ENCODE measurements around the gene ZNF124. TPM values are rescaled to one million over a fixed set of nuclear protein-coding genes. Genes with fewer than 3 reads are reported as not detected.
"Not testable (repeated sequence)": the region's sequence is repeated elsewhere in the genome, so short reads cannot be mapped to it uniquely, and the experiment has no call there.

ZNF124 gene
- total and polyA plus RNA-seq, 9 donors = 4.2 to 57.6 (median 6.7) TPM

DNA sequence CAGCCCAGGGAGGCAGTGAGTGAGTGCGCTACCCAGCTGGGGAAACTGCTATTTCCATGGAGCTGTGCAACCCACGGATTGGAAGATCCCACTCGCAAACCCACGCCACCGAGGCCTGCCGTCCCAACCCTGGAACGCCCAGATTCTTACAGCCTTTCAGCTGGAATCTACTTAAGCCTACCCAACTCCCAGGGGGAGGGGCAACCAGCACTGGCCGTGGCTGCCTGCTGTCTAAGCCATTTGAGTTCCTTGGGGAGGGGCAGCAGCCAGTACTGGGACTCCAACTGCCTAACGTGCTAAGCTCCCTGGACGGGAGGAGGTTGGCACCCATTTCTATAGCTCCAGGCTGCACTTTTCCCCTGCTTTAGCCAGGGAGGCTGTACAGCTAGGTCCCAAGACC lies 40.6 kb downstream of the ZNF124 start:
- no peaks in the 10 kb centered on the region for H3K27me3 ChIP-seq (ENCODE audit: control insufficient read depth, insufficient read depth, low read length)
- H3K9me3 ChIP-seq (replicated peaks; ENCODE audit: control insufficient read depth, low read depth, low read length) = peaks cover 41% of the 10 kb centered on the region
- WGBS (ENCODE audit: insufficient coverage) = 98% methylated on average over 9 of the region's 10 CpGs

DNA sequence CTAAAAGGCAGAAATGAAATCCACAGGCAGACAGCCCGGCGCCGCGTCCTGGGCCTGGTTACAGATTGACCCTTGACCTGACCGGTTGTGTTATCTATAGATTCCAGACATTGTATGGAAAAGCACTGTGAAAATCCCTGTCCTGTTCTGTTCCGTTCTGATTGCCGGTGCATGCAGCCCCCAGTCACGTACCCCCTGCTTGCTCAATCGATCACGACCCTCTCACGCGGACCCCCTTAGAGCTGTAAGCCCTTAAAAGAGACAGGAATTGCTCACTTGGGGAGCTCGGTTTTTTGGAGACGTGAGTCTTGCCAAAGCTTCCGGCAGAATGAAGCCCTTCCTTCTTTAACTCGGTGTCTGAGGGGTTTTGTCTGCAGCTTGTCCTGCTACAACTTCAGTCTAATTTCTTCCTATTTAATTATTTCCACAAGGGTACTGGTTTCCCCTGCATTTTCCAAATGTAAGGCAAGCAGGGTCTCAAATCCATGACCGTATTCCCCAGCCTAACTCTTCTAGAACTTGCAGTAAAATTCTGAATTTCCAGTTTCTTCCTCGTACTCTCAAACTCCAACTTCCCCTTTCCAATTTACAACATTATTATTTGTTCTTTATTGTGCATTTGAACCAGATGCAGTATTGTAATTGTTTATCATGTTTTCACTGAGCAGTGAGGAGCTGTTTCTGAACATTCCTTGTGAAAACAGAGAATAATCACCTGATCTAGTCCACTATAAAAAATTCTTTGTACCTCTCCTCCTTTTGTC lies 44.1 kb downstream of the ZNF124 start:
- not testable (repeated sequence) for H3K36me3 ChIP-seq (ENCODE audit: control insufficient read depth, insufficient read depth, low read length); H3K27me3 ChIP-seq (ENCODE audit: control insufficient read depth, insufficient read depth, low read length); H3K27ac ChIP-seq (ENCODE audit: low read length); H3K4me1 ChIP-seq (ENCODE audit: control insufficient read depth, insufficient read depth, low read length); H3K4me3 ChIP-seq (ENCODE audit: low read length); DNase-seq
- H3K9me3 ChIP-seq (replicated peaks; ENCODE audit: control insufficient read depth, low read depth, low read length) = peaks cover 17% of the 10 kb centered on the region
- WGBS (ENCODE audit: insufficient coverage) = 16% methylated on average over 5 of the region's 18 CpGs

More for the DNA sequence above, 40.6 kb downstream of the ZNF124 start:
- no peak overlapping the region for H3K4me3 ChIP-seq (ENCODE audit: low read length)
- no peaks in the 10 kb centered on the region for H3K4me1 ChIP-seq (ENCODE audit: control insufficient read depth, insufficient read depth, low read length)
- no peak for DNase-seq
- H3K27ac ChIP-seq (ENCODE audit: low read length) = no peak overlapping the region
- H3K36me3 ChIP-seq (ENCODE audit: control insufficient read depth, insufficient read depth, low read length) = peaks cover 6% of the 10 kb centered on the region

- H3K9me3 ChIP-seq (replicated peaks; ENCODE audit: control insufficient read depth, low read depth, low read length); H3K4me1 ChIP-seq (ENCODE audit: control insufficient read depth, insufficient read depth, low read length); H3K27me3 ChIP-seq (ENCODE audit: control insufficient read depth, insufficient read depth, low read length); H3K4me3 ChIP-seq (ENCODE audit: low read length); H3K36me3 ChIP-seq (ENCODE audit: control insufficient read depth, insufficient read depth, low read length); H3K27ac ChIP-seq (ENCODE audit: low read length); DNase-seq: not testable (repeated sequence)
- no CpG with 5 or more reads among the region's 46 CpGs for WGBS (ENCODE audit: insufficient coverage)
Observed at GRCh38 chr1:247126601-247127000, 45.2 kb downstream of the ZNF124 start.

GRCh38 chr1:247126166-247126565 lies 45.7 kb downstream of the ZNF124 start:
- not testable (repeated sequence) for H3K9me3 ChIP-seq (replicated peaks; ENCODE audit: control insufficient read depth, low read depth, low read length); H3K4me3 ChIP-seq (ENCODE audit: low read length); H3K27me3 ChIP-seq (ENCODE audit: control insufficient read depth, insufficient read depth, low read length); H3K27ac ChIP-seq (ENCODE audit: low read length); DNase-seq; H3K36me3 ChIP-seq (ENCODE audit: control insufficient read depth, insufficient read depth, low read length); H3K4me1 ChIP-seq (ENCODE audit: control insufficient read depth, insufficient read depth, low read length)
- no CpG with 5 or more reads among the region's 25 CpGs for WGBS (ENCODE audit: insufficient coverage)

- H3K27me3 ChIP-seq (ENCODE audit: control insufficient read depth, insufficient read depth, low read length) = no peaks in the 10 kb centered on the region
- H3K4me3 ChIP-seq (ENCODE audit: low read length) = no peak overlapping the region
- H3K36me3 ChIP-seq (ENCODE audit: control insufficient read depth, insufficient read depth, low read length) = no peaks in the 10 kb centered on the region
- H3K4me1 ChIP-seq (ENCODE audit: control insufficient read depth, insufficient read depth, low read length) = no peaks in the 10 kb centered on the region
- H3K9me3 ChIP-seq (replicated peaks; ENCODE audit: control insufficient read depth, low read depth, low read length) = no peaks in the 10 kb centered on the region
- no peak overlapping the region for H3K27ac ChIP-seq (ENCODE audit: low read length)
- DNase-seq = no peak
- WGBS (ENCODE audit: insufficient coverage) = 60% methylated on average over 1 of the region's 6 CpGs
Observed at GRCh38 chr1:247121382-247121781, 50.4 kb downstream of the ZNF124 start.

DNA sequence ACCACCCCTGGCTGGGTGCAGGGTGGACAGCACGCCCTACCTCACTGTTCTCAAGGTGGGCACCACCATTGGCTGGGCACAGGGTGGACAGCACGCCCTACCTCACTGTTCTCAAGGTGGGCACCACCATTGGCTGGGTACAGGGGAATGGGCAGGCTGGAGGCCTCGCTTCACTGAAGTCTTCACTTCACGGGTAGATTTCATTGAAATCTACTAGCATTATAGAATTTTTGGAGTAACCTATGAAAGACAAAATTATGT lies 51.5 kb downstream of the ZNF124 start:
- not testable (repeated sequence) for H3K9me3 ChIP-seq (replicated peaks; ENCODE audit: control insufficient read depth, low read depth, low read length); H3K27ac ChIP-seq (ENCODE audit: low read length); DNase-seq; H3K4me1 ChIP-seq (ENCODE audit: control insufficient read depth, insufficient read depth, low read length); H3K27me3 ChIP-seq (ENCODE audit: control insufficient read depth, insufficient read depth, low read length); H3K4me3 ChIP-seq (ENCODE audit: low read length); H3K36me3 ChIP-seq (ENCODE audit: control insufficient read depth, insufficient read depth, low read length)
- 100% methylated on average over 3 of the region's 4 CpGs for WGBS (ENCODE audit: insufficient coverage)

- H3K4me1 ChIP-seq (ENCODE audit: control insufficient read depth, insufficient read depth, low read length) = no peaks in the 10 kb centered on the region
Observed at GRCh38 chr1:247119600-247120407, 52.0 kb downstream of the ZNF124 start.

GRCh38 chr1:247118946-247119446 lies 52.8 kb downstream of the ZNF124 start:
- Histone ChIP-seq H3K4me3 (ENCODE audit: low read length) (no peak overlapping the region), H3K27ac (ENCODE audit: low read length) (no peak overlapping the region), H3K36me3 (ENCODE audit: control insufficient read depth, insufficient read depth, low read length) (no peaks in the 10 kb centered on the region), H3K9me3 (replicated peaks; ENCODE audit: control insufficient read depth, low read depth, low read length) (no peaks in the 10 kb centered on the region), H3K4me1 (ENCODE audit: control insufficient read depth, insufficient read depth, low read length) (no peaks in the 10 kb centered on the region), H3K27me3 (ENCODE audit: control insufficient read depth, insufficient read depth, low read length) (no peaks in the 10 kb centered on the region)
- DNase-seq = peak; percentile 27
- WGBS (ENCODE audit: insufficient coverage) = 73% methylated on average over 9 of the region's 11 CpGs

More at GRCh38 chr1:247119600-247120407, 52.0 kb downstream of the ZNF124 start:
- DNase-seq = no peak
- no peak overlapping the region for H3K27ac ChIP-seq (ENCODE audit: low read length)
- H3K4me3 ChIP-seq (ENCODE audit: low read length) = no peak overlapping the region
- no peaks in the 10 kb centered on the region for H3K27me3 ChIP-seq (ENCODE audit: control insufficient read depth, insufficient read depth, low read length)
- H3K9me3 ChIP-seq (replicated peaks; ENCODE audit: control insufficient read depth, low read depth, low read length) = no peaks in the 10 kb centered on the region
- H3K36me3 ChIP-seq (ENCODE audit: control insufficient read depth, insufficient read depth, low read length) = no peaks in the 10 kb centered on the region
- 93% methylated on average over 17 of the region's 22 CpGs for WGBS (ENCODE audit: insufficient coverage)

DNA sequence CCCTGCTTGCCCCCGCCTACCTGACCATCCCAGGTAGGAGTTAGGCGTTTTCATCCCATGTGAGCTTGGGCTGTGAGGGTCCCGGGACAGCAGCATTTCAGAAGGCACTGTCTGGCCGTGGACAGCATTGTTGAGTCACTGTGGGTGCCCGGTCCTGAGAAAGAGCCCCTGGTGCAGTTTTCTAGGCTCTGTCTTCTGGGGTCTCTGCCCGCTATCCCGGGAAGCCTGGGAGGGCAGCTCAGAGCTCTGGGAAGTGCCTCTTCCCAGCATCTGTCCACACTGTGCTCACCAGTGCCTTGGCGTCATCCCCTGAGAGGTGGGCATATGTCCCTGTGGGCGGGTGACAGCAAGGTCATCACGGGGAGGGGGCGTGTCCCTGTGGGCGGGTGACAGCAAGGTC lies 56.3 kb downstream of the ZNF124 start:
- no peaks in the 10 kb centered on the region for H3K36me3 ChIP-seq (ENCODE audit: control insufficient read depth, insufficient read depth, low read length)
- DNase-seq = no peak
- peaks cover 11% of the 10 kb centered on the region for H3K4me1 ChIP-seq (ENCODE audit: control insufficient read depth, insufficient read depth, low read length)
- H3K9me3 ChIP-seq (replicated peaks; ENCODE audit: control insufficient read depth, low read depth, low read length) = no peaks in the 10 kb centered on the region
- no peak overlapping the region for H3K27ac ChIP-seq (ENCODE audit: low read length)
- peaks cover 6% of the 10 kb centered on the region for H3K27me3 ChIP-seq (ENCODE audit: control insufficient read depth, insufficient read depth, low read length)
- H3K4me3 ChIP-seq (ENCODE audit: low read length) = no peak overlapping the region
- WGBS (ENCODE audit: insufficient coverage) = 86% methylated on average over 7 of the region's 12 CpGs

DNA sequence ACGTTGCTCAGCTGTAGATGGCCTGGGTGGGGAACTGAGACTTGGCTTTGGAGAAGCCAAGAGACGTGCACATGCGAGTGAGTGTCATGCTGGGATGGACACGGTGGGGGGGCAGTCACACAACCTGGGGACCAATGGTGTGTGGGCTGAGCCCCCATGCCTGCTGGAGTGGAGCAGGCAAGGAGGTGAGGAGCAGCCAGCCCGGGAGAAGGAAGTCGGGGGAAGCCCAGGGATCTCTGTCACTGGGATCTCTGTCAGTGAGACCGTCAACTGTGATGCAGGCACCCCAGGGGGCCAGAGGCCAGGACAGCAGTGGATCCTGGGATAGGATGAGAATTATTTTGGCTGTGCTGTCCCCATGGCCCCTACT lies 56.7 kb downstream of the ZNF124 start:
- no peaks in the 10 kb centered on the region for H3K9me3 ChIP-seq (replicated peaks; ENCODE audit: control insufficient read depth, low read depth, low read length)
- H3K27me3 ChIP-seq (ENCODE audit: control insufficient read depth, insufficient read depth, low read length) = peaks cover 6% of the 10 kb centered on the region
- DNase-seq = no peak
- 50% methylated on average over 6 of the region's 7 CpGs for WGBS (ENCODE audit: insufficient coverage)
- H3K36me3 ChIP-seq (ENCODE audit: control insufficient read depth, insufficient read depth, low read length) = no peaks in the 10 kb centered on the region
- peaks cover 13% of the 10 kb centered on the region for H3K4me1 ChIP-seq (ENCODE audit: control insufficient read depth, insufficient read depth, low read length)
- H3K27ac ChIP-seq (ENCODE audit: low read length) = no peak overlapping the region
- no peak overlapping the region for H3K4me3 ChIP-seq (ENCODE audit: low read length)
